HG03066 (cell line): Measurements from ENCODE around the gene CD55.

Source experiments
- ATAC-seq: cut with Tn5 transposase; IDR thresholded peaks from one replicate; pipeline ENCODE4 v1.9.1; 2021; ENCODE audit warnings: low read depth; ENCODE audit not compliant: unreplicated experiment

Gene CD55

GRCh38 chr1:207352554-207352953 lies 31.1 kb downstream of the CD55 start:
- ATAC-seq, result no peak

GRCh38 chr1:207355060-207355459 lies 33.6 kb downstream of the CD55 start:
- ATAC-seq, result no peak

GRCh38 chr1:207355513-207356295 lies 34.2 kb downstream of the CD55 start:
- ATAC-seq, result no peak

GRCh38 chr1:207361029-207361428 lies 39.6 kb downstream of the CD55 start:
- no peak for ATAC-seq

- no peak for ATAC-seq
Observed at GRCh38 chr1:207361889-207362288, 40.4 kb downstream of the CD55 start.

- no peak for ATAC-seq
Observed at GRCh38 chr1:207362962-207363860, 41.7 kb downstream of the CD55 start.

- ATAC-seq, result no peak
Observed at GRCh38 chr1:207363871-207364270, 42.4 kb downstream of the CD55 start.

GRCh38 chr1:207364614-207365013 lies 43.1 kb downstream of the CD55 start:
- no peak for ATAC-seq

- ATAC-seq, result no peak
Observed at GRCh38 chr1:207365063-207365462, 43.6 kb downstream of the CD55 start.

GRCh38 chr1:207366022-207366421 lies 44.5 kb downstream of the CD55 start:
- ATAC-seq, result no peak

- ATAC-seq, result no peak
Observed at GRCh38 chr1:207388721-207389120, 67.2 kb downstream of the CD55 start.

- no peak for ATAC-seq
Observed at GRCh38 chr1:207389728-207390464, 68.4 kb downstream of the CD55 start.

- no peak for ATAC-seq
Observed at GRCh38 chr1:207393610-207394009, 72.1 kb downstream of the CD55 start.

- no peak for ATAC-seq
Observed at GRCh38 chr1:207396168-207396746, 74.8 kb downstream of the CD55 start.

- no peak for ATAC-seq
Observed at GRCh38 chr1:207397525-207397926, 76.0 kb downstream of the CD55 start.

GRCh38 chr1:207398986-207399385 lies 77.5 kb downstream of the CD55 start:
- no peak for ATAC-seq

GRCh38 chr1:207401578-207401977 lies 80.1 kb downstream of the CD55 start:
- no peak for ATAC-seq

GRCh38 chr1:207402744-207403143 lies 81.3 kb downstream of the CD55 start:
- ATAC-seq, result no peak

GRCh38 chr1:207404849-207405525 lies 83.5 kb downstream of the CD55 start:
- no peak for ATAC-seq

- no peak for ATAC-seq
Observed at GRCh38 chr1:207405814-207406213, 84.3 kb downstream of the CD55 start.
